ENCODE data around the gene PARS2.

The PARS2 gene

GRCh38 chr1:54774820-54775498, 10.6 kb upstream of the PARS2 start:
- DNase-seq (ENCODE audit: low spot score): peak; percentile 87

GRCh38 chr1:54772951-54773350, 8.6 kb upstream of the PARS2 start:
- DNase-seq (ENCODE audit: low spot score): no peak

GRCh38 chr1:54768093-54768492, 3.8 kb upstream of the PARS2 start:
- DNase-seq (ENCODE audit: low spot score): no peak

GRCh38 chr1:54767526-54767925, 3.2 kb upstream of the PARS2 start:
- no peak for DNase-seq (ENCODE audit: low spot score)

- DNase-seq (ENCODE audit: low spot score): no peak
Observed at GRCh38 chr1:54766726-54767125, 2.4 kb upstream of the PARS2 start.

- no peak for DNase-seq (ENCODE audit: low spot score)
Observed at GRCh38 chr1:54764922-54765561, 719 bp upstream of the PARS2 start.

GRCh38 chr1:54763816-54764132, 549 bp downstream of the PARS2 start:
- no peak for DNase-seq (ENCODE audit: low spot score)

- no peak for DNase-seq (ENCODE audit: low spot score)
Observed at GRCh38 chr1:54758678-54759348, 5.5 kb downstream of the PARS2 start.

GRCh38 chr1:54757833-54758232, 6.5 kb downstream of the PARS2 start:
- DNase-seq (ENCODE audit: low spot score): no peak

GRCh38 chr1:54754486-54755285, 9.6 kb downstream of the PARS2 start:
- DNase-seq (ENCODE audit: low spot score): no peak

GRCh38 chr1:54754045-54754444, 10.3 kb downstream of the PARS2 start:
- no peak for DNase-seq (ENCODE audit: low spot score)

- no peak for DNase-seq (ENCODE audit: low spot score)
Observed at GRCh38 chr1:54751426-54751825, 12.9 kb downstream of the PARS2 start.

GRCh38 chr1:54750596-54750995, 13.7 kb downstream of the PARS2 start:
- no peak for DNase-seq (ENCODE audit: low spot score)

- DNase-seq (ENCODE audit: low spot score): no peak
Observed at GRCh38 chr1:54748094-54748835, 16.1 kb downstream of the PARS2 start.

- no peak for DNase-seq (ENCODE audit: low spot score)
Observed at GRCh38 chr1:54745864-54746263, 18.5 kb downstream of the PARS2 start.

- DNase-seq (ENCODE audit: low spot score): no peak
Observed at GRCh38 chr1:54745274-54745673, 19.0 kb downstream of the PARS2 start.

- DNase-seq (ENCODE audit: low spot score): no peak
Observed at GRCh38 chr1:54744696-54745095, 19.6 kb downstream of the PARS2 start.

GRCh38 chr1:54743416-54744226, 20.7 kb downstream of the PARS2 start:
- no peak for DNase-seq (ENCODE audit: low spot score)

- DNase-seq (ENCODE audit: low spot score): no peak
Observed at GRCh38 chr1:54742282-54742681, 22.0 kb downstream of the PARS2 start.

- DNase-seq (ENCODE audit: low spot score): no peak
Observed at GRCh38 chr1:54741531-54741930, 22.8 kb downstream of the PARS2 start.

GRCh38 chr1:54738244-54738643, 26.1 kb downstream of the PARS2 start:
- no peak for DNase-seq (ENCODE audit: low spot score)

Measured in D341Med (cell line).